Esophagus squamous epithelium (tissue), 4 donors: ENCODE measurements around the gene LRRC10B.
A peak's percentile ranks its signal among the peaks of the same experiment; 100 is the strongest.

Experiments used
- POLR2A ChIP-seq, 4 donors: fragments of 450-650 bp; IDR thresholded peaks; one replicate each; pipeline ENCODE4 v1.6.1; 2017; ENCODE audit warnings: antibody characterized with exemption in 4 of 4, mild to moderate bottlenecking in 4 of 4, moderate library complexity in 3 of 4
- TF ChIP-seq, protein P1 (sequence below), 6 experiments: fragments of 450-650 bp in 4 of 6; fragments of 200-600 bp in 2 of 6; sonication (generic) in 2 of 6; IDR thresholded peaks; one replicate each; pipeline ENCODE4 v1.5.1; 2016 to 2019; ENCODE audit warnings: antibody characterized with exemption in 6 of 6, mild to moderate bottlenecking in 4 of 6, moderate library complexity in 4 of 6

DNA sequence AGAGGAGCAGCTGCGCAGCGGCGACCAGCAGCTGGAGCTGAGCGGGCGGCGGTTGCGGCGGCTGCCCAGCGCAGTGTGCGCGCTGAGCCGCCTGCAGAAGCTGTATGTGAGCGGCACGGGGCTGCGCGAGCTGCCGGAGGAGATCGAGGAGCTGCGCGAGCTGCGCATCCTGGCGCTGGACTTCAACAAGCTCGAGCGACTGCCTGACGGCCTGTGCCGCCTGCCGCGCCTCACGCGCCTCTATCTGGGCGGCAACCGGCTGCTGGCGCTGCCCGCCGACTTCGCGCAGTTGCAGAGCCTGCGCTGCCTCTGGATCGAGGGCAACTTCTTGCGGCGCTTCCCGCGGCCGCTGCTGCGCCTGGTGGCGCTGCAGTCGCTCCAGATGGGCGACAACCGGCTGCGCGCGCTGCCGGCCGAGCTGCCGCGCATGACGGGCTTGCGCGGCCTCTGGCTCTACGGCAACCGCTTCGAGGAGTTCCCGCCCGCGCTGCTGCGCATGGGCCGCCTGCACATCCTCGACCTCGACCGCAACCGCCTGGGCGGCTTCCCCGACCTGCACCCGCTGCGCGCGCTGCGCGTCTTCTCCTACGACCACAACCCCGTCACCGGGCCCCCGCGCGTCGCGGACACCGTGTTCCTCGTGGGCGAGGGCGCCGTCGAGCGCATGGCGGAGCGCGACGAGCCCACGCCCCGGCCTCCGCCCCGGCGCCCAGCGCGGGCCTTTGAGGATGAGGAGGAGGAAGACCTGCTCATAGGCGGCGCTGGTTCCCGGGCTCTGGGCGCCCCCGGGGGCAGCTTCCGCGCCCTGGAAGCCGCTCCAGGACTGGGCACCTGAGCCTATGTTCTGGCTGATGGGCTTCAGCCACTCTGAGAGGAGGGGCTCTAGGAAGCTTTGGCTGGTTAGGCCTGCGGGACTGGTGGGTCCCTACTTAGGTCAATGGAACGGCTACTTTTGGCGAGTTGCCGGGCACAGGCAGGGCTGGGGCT, 787 bp downstream of the LRRC10B start:
- TF ChIP-seq POLR2A (IDR thresholded peaks at IDR 0.05), result no peak
- TF ChIP-seq, protein P1, sequence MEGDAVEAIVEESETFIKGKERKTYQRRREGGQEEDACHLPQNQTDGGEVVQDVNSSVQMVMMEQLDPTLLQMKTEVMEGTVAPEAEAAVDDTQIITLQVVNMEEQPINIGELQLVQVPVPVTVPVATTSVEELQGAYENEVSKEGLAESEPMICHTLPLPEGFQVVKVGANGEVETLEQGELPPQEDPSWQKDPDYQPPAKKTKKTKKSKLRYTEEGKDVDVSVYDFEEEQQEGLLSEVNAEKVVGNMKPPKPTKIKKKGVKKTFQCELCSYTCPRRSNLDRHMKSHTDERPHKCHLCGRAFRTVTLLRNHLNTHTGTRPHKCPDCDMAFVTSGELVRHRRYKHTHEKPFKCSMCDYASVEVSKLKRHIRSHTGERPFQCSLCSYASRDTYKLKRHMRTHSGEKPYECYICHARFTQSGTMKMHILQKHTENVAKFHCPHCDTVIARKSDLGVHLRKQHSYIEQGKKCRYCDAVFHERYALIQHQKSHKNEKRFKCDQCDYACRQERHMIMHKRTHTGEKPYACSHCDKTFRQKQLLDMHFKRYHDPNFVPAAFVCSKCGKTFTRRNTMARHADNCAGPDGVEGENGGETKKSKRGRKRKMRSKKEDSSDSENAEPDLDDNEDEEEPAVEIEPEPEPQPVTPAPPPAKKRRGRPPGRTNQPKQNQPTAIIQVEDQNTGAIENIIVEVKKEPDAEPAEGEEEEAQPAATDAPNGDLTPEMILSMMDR (IDR thresholded peaks at IDR 0.05), result peak; percentile 36 to 74 (median 48)
